ENCODE data around the gene DMAC2L. TPM values are rescaled to one million over a fixed set of nuclear protein-coding genes. Genes with fewer than 3 reads are reported as not detected.
A peak's percentile ranks its signal among the peaks of the same experiment; 100 is the strongest.

Gene DMAC2L
- total RNA-seq: 18.6 to 21.7 TPM (median 21.4 TPM) in 3 replicates

- no peaks in the 10 kb centered on the region for H3K27me3 Mint-ChIP-seq (ENCODE audit: low read depth)
- peak; percentile 77 to 87 for DNase-seq (ENCODE audit: low spot score in 2 of 2, unreplicated experiment in 2 of 2)
- peaks cover 24% of the 10 kb centered on the region for H3K36me3 Mint-ChIP-seq
- TF ChIP-seq, protein P1, sequence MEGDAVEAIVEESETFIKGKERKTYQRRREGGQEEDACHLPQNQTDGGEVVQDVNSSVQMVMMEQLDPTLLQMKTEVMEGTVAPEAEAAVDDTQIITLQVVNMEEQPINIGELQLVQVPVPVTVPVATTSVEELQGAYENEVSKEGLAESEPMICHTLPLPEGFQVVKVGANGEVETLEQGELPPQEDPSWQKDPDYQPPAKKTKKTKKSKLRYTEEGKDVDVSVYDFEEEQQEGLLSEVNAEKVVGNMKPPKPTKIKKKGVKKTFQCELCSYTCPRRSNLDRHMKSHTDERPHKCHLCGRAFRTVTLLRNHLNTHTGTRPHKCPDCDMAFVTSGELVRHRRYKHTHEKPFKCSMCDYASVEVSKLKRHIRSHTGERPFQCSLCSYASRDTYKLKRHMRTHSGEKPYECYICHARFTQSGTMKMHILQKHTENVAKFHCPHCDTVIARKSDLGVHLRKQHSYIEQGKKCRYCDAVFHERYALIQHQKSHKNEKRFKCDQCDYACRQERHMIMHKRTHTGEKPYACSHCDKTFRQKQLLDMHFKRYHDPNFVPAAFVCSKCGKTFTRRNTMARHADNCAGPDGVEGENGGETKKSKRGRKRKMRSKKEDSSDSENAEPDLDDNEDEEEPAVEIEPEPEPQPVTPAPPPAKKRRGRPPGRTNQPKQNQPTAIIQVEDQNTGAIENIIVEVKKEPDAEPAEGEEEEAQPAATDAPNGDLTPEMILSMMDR (IDR thresholded peaks at IDR 0.05; ENCODE audit: unreplicated experiment): no peak
- H3K9me3 Mint-ChIP-seq: peaks cover 17% of the 10 kb centered on the region
- H3K4me3 Mint-ChIP-seq: peak within 1 kb of the TSS; percentile 89
- peak within 1 kb of the TSS; percentile 98 for H3K27ac Mint-ChIP-seq
- peaks cover 18% of the 10 kb centered on the region for H3K4me1 Mint-ChIP-seq
These were observed at the start of gene DMAC2L, which contains the start of gene L2HGDH for GRCh38 chr14:50311972-50312733. Gene DMAC2L, plus strand, starts transcription at chr14:50312324. Its CDS starts 9,164 bp downstream, at chr14:50321488. Gene L2HGDH, minus strand, starts transcription at chr14:50312229. Its CDS starts 79 bp downstream, at chr14:50312150.

DNA sequence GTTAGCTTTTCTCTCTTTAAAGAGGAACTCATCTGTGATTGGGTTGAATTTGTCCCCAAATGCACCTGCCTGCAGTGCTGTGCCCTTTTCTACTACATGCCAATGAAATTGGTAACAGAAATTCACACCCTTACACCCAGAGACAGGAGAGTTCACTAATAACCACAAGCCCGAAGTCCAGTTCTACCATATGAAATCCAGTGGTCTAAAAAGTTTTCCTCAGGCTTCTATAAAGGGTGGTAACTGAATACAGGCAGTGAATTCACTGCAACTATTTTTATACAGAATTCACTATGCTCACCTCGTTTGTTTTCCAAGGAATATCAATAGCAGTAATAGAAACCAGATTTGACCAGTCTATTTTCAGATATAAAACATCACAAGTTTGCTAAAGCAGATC is 49.3 kb upstream of the DMAC2L start:
- H3K9me3 Mint-ChIP-seq: no peaks in the 10 kb centered on the region
- H3K27me3 Mint-ChIP-seq (ENCODE audit: low read depth): no peaks in the 10 kb centered on the region
- H3K27ac Mint-ChIP-seq: no peak overlapping the region
- DNase-seq (ENCODE audit: low spot score in 2 of 2, unreplicated experiment in 2 of 2): no peak
- H3K4me3 Mint-ChIP-seq: no peak overlapping the region
- H3K4me1 Mint-ChIP-seq: peaks cover 5% of the 10 kb centered on the region
- TF ChIP-seq, protein P1 (IDR thresholded peaks at IDR 0.05; ENCODE audit: unreplicated experiment): no peak
- H3K36me3 Mint-ChIP-seq: peaks cover 3% of the 10 kb centered on the region

GRCh38 chr14:50263321-50263720 is 48.8 kb upstream of the DMAC2L start:
- Mint-ChIP-seq H3K4me3 (no peak overlapping the region), H3K9me3 (no peaks in the 10 kb centered on the region), H3K4me1 (peaks cover 5% of the 10 kb centered on the region), H3K27ac (peak overlapping the region; percentile 7), H3K36me3 (peaks cover 4% of the 10 kb centered on the region), H3K27me3 (ENCODE audit: low read depth) (no peaks in the 10 kb centered on the region)
- TF ChIP-seq, protein P1 (IDR thresholded peaks at IDR 0.05; ENCODE audit: unreplicated experiment): no peak
- no peak for DNase-seq (ENCODE audit: low spot score in 2 of 2, unreplicated experiment in 2 of 2)

DNA sequence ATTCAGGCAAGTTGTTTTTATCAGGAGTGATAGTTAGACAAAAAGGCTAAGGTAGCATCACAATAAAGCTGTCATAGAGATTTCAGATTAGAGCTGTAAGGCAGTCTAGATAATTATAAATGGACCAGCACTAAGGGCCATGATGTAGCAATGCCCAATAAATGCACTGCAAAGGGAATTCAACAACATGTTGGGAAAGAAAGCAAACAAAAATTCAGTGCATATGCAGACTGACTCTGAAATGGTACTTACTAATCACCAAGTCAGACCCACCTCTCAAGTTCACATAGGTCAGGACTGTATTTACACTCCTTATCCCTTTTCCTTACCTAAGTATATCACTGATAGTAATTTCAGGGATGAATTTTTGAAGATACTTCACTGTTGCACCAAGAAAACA is 47.1 kb upstream of the DMAC2L start:
- no peaks in the 10 kb centered on the region for H3K27me3 Mint-ChIP-seq (ENCODE audit: low read depth)
- H3K4me1 Mint-ChIP-seq: peaks cover 5% of the 10 kb centered on the region

DNA sequence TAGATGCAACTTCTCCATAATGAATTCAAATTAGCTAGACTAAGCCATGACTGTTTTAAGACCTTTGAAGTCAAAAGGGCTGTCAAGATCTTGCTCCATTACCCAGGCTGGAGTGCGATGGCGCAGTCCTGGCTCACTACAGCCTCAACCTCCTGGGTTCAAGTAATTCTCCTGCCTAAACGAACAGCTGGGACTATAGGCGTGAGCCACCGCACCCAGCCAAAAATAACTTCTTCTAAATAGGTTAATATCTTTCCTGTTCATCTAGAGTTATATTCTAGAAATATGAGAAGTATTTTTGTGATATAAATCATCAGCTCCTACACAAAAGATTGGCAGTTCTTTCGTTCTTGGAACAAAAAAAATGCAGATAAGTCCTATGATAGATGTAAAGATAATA is 41.2 kb upstream of the DMAC2L start:
- no peak overlapping the region for H3K4me3 Mint-ChIP-seq

More for the DNA sequence above, 47.1 kb upstream of the DMAC2L start:
- TF ChIP-seq, protein P1 (IDR thresholded peaks at IDR 0.05; ENCODE audit: unreplicated experiment): no peak
- no peak overlapping the region for H3K4me3 Mint-ChIP-seq
- H3K36me3 Mint-ChIP-seq: peaks cover 7% of the 10 kb centered on the region
- DNase-seq (ENCODE audit: low spot score in 2 of 2, unreplicated experiment in 2 of 2): no peak
- no peak overlapping the region for H3K27ac Mint-ChIP-seq
- no peaks in the 10 kb centered on the region for H3K9me3 Mint-ChIP-seq

More for the DNA sequence above, 41.2 kb upstream of the DMAC2L start:
- Mint-ChIP-seq H3K27ac (no peak overlapping the region), H3K4me1 (no peaks in the 10 kb centered on the region), H3K9me3 (peaks cover 10% of the 10 kb centered on the region), H3K27me3 (ENCODE audit: low read depth) (no peaks in the 10 kb centered on the region), H3K36me3 (peaks cover 17% of the 10 kb centered on the region)
- no peak for DNase-seq (ENCODE audit: low spot score in 2 of 2, unreplicated experiment in 2 of 2)
- TF ChIP-seq, protein P1 (IDR thresholded peaks at IDR 0.05; ENCODE audit: unreplicated experiment): no peak
